IMR-90 (cell line): Measurements from ENCODE around the gene NOX3. TPM values are rescaled to one million over a fixed set of nuclear protein-coding genes. Genes with fewer than 3 reads are reported as not detected.

Experiments
- ATAC-seq: fragments of 200-7000 bp; cut with Tn5 transposase; 2 replicates; pipeline ENCODE4 v1.9.1; 2020; ENCODE audit warnings: low read depth, mild to moderate bottlenecking, moderate library complexity
- BruUV-seq: library from RNA; stranded (reverse); fragments of 400-500 nt; replicated peaks from 2 replicates; lab custom pipeline; 2021; lab: Mats Ljungman, UMichigan
- CTCF ChIA-PET: fragments of 300-600 bp; formaldehyde crosslinking; extraction: SDS; loops from one replicate; lab custom pipeline; 2021; ENCODE audit warnings: antibody characterized with exemption; lab: Yijun Ruan, JAX
- POLR2A ChIA-PET: fragments of 300-600 bp; sonication (Branson Sonifier 250); formaldehyde crosslinking; loops from one replicate; lab custom pipeline; 2022; ENCODE audit warnings: antibody characterized with exemption; ENCODE audit not compliant: unreplicated experiment; lab: Charles Lee
- DNase-seq: peaks from one replicate; pipeline ENCODE4 v3.0.0; 2013
- H2AFZ ChIP-seq: replicated peaks from 2 replicates; pipeline ENCODE3; 2013; ENCODE audit warnings: low read length, mild to moderate bottlenecking; ENCODE audit not compliant: poor library complexity
- H2AK5ac ChIP-seq: 2 replicates; pipeline ENCODE4 v1.6.1; 2013; ENCODE audit warnings: low read depth, low read length, inconsistent platforms
- H2AK9ac ChIP-seq: replicated peaks from 2 replicates; pipeline ENCODE3; 2013; ENCODE audit warnings: mild to moderate bottlenecking, low read depth, low read length, moderate library complexity; ENCODE audit not compliant: poor library complexity
- H2BK120ac ChIP-seq: 2 replicates; pipeline ENCODE4 v1.6.1; 2013; ENCODE audit warnings: low read depth, low read length, inconsistent platforms
- H2BK15ac ChIP-seq: 3 replicates; pipeline ENCODE4 v1.6.1; 2013; ENCODE audit warnings: low read depth, low read length, inconsistent platforms
- H2BK20ac ChIP-seq: 2 replicates; pipeline ENCODE4 v1.6.1; 2013; ENCODE audit warnings: low read depth, mild to moderate bottlenecking, inconsistent platforms, low read length, moderate library complexity
- H2BK5ac ChIP-seq: 2 replicates; pipeline ENCODE4 v1.6.1; 2013; ENCODE audit warnings: mild to moderate bottlenecking, low read depth, low read length, inconsistent platforms; ENCODE audit not compliant: poor library complexity, severe bottlenecking
- H3K14ac ChIP-seq: replicated peaks from 2 replicates; pipeline ENCODE4 v1.6.1; 2013; ENCODE audit warnings: low read depth, low read length, inconsistent platforms
- H3K18ac ChIP-seq: 2 replicates; pipeline ENCODE4 v1.6.1; 2013; ENCODE audit warnings: low read depth, low read length, control low read depth
- H3K23ac ChIP-seq: 2 replicates; pipeline ENCODE4 v1.6.1; 2013; ENCODE audit warnings: low read depth, low read length, inconsistent platforms
- H3K27ac ChIP-seq: 2 replicates; pipeline ENCODE4 v1.5.1; 2013; ENCODE audit warnings: mild to moderate bottlenecking, control low read depth, low read length; ENCODE audit not compliant: insufficient read depth
- H3K27me3 ChIP-seq: 2 replicates; pipeline ENCODE4 v1.6.1; 2013; ENCODE audit warnings: low read length; ENCODE audit not compliant: control insufficient read depth, insufficient read depth
- H3K36me3 ChIP-seq: 2 replicates; pipeline ENCODE4 v1.6.1; 2013; ENCODE audit warnings: low read length, mixed read lengths; ENCODE audit not compliant: control insufficient read depth, insufficient read depth
- H3K4ac ChIP-seq: 2 replicates; pipeline ENCODE4 v1.6.1; 2013; ENCODE audit warnings: low read depth, low read length, inconsistent platforms
- H3K4me1 ChIP-seq: 2 replicates; pipeline ENCODE4 v1.6.1; 2013; ENCODE audit warnings: low read length, mixed read lengths; ENCODE audit not compliant: control insufficient read depth, insufficient read depth
- H3K4me2 ChIP-seq: 2 replicates; pipeline ENCODE4 v1.6.1; 2013; ENCODE audit warnings: low read depth, mild to moderate bottlenecking, control low read depth, low read length, moderate library complexity
- H3K4me3 ChIP-seq: 2 replicates; pipeline ENCODE4 v1.5.1; 2013; ENCODE audit warnings: low read depth, mild to moderate bottlenecking, control low read depth, low read length, moderate library complexity; ENCODE audit not compliant: insufficient read depth
- H3K56ac ChIP-seq: 2 replicates; pipeline ENCODE4 v1.6.1; 2013; ENCODE audit warnings: low read length, inconsistent platforms; ENCODE audit not compliant: insufficient read depth; ENCODE audit errors: extremely low read depth
- H3K79me1 ChIP-seq, 2 experiments: 2 replicates each; pipeline ENCODE4 v1.6.1; 2013; ENCODE audit warnings: low read length in 2 of 2, inconsistent platforms in 1 of 2, low read depth in 1 of 2
- H3K9ac ChIP-seq: 2 replicates; pipeline ENCODE4 v1.6.1; 2013; ENCODE audit warnings: low read depth, low read length, control low read depth
- H3K9me1 ChIP-seq: 2 replicates; pipeline ENCODE4 v1.6.1; 2013; ENCODE audit warnings: low read length, inconsistent platforms; ENCODE audit not compliant: insufficient read depth
- H3K9me3 ChIP-seq: 2 replicates; pipeline ENCODE4 v1.6.1; 2013; ENCODE audit warnings: low read length; ENCODE audit not compliant: control insufficient read depth, insufficient read depth
- H4K20me1 ChIP-seq: 2 replicates; pipeline ENCODE4 v1.6.1; 2013; ENCODE audit warnings: low read length, inconsistent platforms; ENCODE audit not compliant: insufficient read depth
- H4K5ac ChIP-seq: 2 replicates; pipeline ENCODE4 v1.6.1; 2013; ENCODE audit warnings: mild to moderate bottlenecking, low read depth, low read length, control low read depth
- H4K8ac ChIP-seq, 2 experiments: 2 replicates each; pipeline ENCODE4 v1.6.1; 2013; ENCODE audit warnings: low read depth in 2 of 2, low read length in 2 of 2, control low read depth in 1 of 2, inconsistent platforms in 1 of 2
- H4K91ac ChIP-seq: 2 replicates; pipeline ENCODE4 v1.6.1; 2013; ENCODE audit warnings: low read depth, low read length, inconsistent platforms; ENCODE audit not compliant: insufficient read depth
- BHLHE40 ChIP-seq: fragments of 150-350 bp; IDR thresholded peaks from 2 replicates; pipeline ENCODE4 v1.6.1; 2016; ENCODE audit warnings: mild to moderate bottlenecking, low read depth, low read length
- CEBPB ChIP-seq: IDR thresholded peaks from 2 replicates; pipeline ENCODE4 v1.6.1; 2012; ENCODE audit warnings: low read depth, low read length, improper control_type of control experiment
- FOS ChIP-seq: fragments of 150-350 bp; IDR thresholded peaks from 2 replicates; pipeline ENCODE4 v1.6.1; 2016; ENCODE audit warnings: low read depth, low read length
- MAFK ChIP-seq: IDR thresholded peaks from 2 replicates; pipeline ENCODE4 v1.6.1; 2012; ENCODE audit warnings: low read depth, low read length, improper control_type of control experiment
- MAZ ChIP-seq: IDR thresholded peaks from 2 replicates; pipeline ENCODE4 v1.6.1; 2012; ENCODE audit warnings: low read depth, mild to moderate bottlenecking, low read length, improper control_type of control experiment, moderate library complexity, borderline replicate concordance
- MXI1 ChIP-seq: IDR thresholded peaks from 2 replicates; pipeline ENCODE4 v1.6.1; 2012; ENCODE audit warnings: low read depth, mild to moderate bottlenecking, low read length, moderate library complexity, borderline replicate concordance
- NFE2L2 ChIP-seq: fragments of 150-350 bp; IDR thresholded peaks from 2 replicates; pipeline ENCODE4 v1.6.1; 2016; ENCODE audit warnings: low read depth, mild to moderate bottlenecking, low read length
- RAD21 ChIP-seq: IDR thresholded peaks from 2 replicates; pipeline ENCODE4 v1.6.1; 2012; ENCODE audit warnings: low read length, improper control_type of control experiment
- RCOR1 ChIP-seq: IDR thresholded peaks from 2 replicates; pipeline ENCODE4 v1.6.1; 2012; ENCODE audit warnings: mild to moderate bottlenecking, low read length, improper control_type of control experiment; ENCODE audit not compliant: insufficient replicate concordance
- RFX5 ChIP-seq: IDR thresholded peaks from 2 replicates; pipeline ENCODE4 v1.8.0; 2012; ENCODE audit warnings: low read depth, mild to moderate bottlenecking, low read length, moderate library complexity
- SMC3 ChIP-seq: fragments of 150-350 bp; IDR thresholded peaks from 2 replicates; pipeline ENCODE4 v1.6.1; 2016; ENCODE audit warnings: low read depth, mild to moderate bottlenecking, antibody characterized with exemption, low read length, moderate library complexity
- WGBS, 2 experiments: methylation state at CpG; one replicate each; pipeline versions ENCODE4 v1.1.5 to v1.1.7; 2013; ENCODE audit warnings: missing lambda C conversion rate in 2 of 2; ENCODE audit not compliant: insufficient read length in 1 of 2; ENCODE audit errors: extremely low coverage in 2 of 2; 5-methylcytosine and 5-hydroxymethylcytosine counted together
- dilution Hi-C: fragments of 300-500 bp; cut with HindIII; formaldehyde crosslinking; loops from one replicate; pipeline ENCODE4 v1.14.3; 2018; ENCODE audit warnings: low sequenced_read_pairs; ENCODE audit not compliant: unreplicated experiment
- in situ Hi-C: fragments of 300-500 bp; cut with MboI; formaldehyde crosslinking; loops from 3 replicates; pipeline ENCODE4 v1.14.3; 2019; ENCODE audit warnings: low sequenced_read_pairs, inconsistent platforms, mixed read lengths
- intact Hi-C: fragments of 100-400 bp; cut with micrococcal nuclease; formaldehyde crosslinking; loops from 2 replicates; pipeline ENCODE4 v1.10.0; 2022
- polyA plus RNA-seq, 3 experiments: library from polyadenylated mRNA; depleted of rRNA; stranded (reverse); fragments of >200 nt; gene quantifications; 2 replicates each; pipeline ENCODE4 v1.2.3, GENCODE V29; 2012; ENCODE audit warnings: low replicate concordance in 1 of 3
- total RNA-seq: library from RNA; depleted of rRNA; stranded (reverse); fragments of >200 nt; gene quantifications from 2 replicates; pipeline ENCODE4 v1.2.3, GENCODE V29; 2012
- TF ChIP-seq, protein P1 (sequence below): fragments of 150-350 bp; IDR thresholded peaks from 2 replicates; pipeline ENCODE4 v1.6.1; 2016; ENCODE audit warnings: low read depth, mild to moderate bottlenecking, low read length, moderate library complexity, borderline replicate concordance
- TF ChIP-seq, protein P2 (sequence below): conservative IDR thresholded peaks from 2 replicates; pipeline ENCODE4 v1.5.1; 2012; ENCODE audit warnings: mild to moderate bottlenecking, low read depth, low read length, improper control_type of control experiment
- TF ChIP-seq, protein P3 (sequence below): fragments of 150-350 bp; IDR thresholded peaks from 2 replicates; pipeline ENCODE4 v1.6.1; 2017; ENCODE audit warnings: mild to moderate bottlenecking, antibody characterized with exemption, low read length, low read depth

NOX3 gene
- total and polyA plus RNA-seq, 2 of the 4 experiments (the other 2 are of a cell fraction): not detected

DNA sequence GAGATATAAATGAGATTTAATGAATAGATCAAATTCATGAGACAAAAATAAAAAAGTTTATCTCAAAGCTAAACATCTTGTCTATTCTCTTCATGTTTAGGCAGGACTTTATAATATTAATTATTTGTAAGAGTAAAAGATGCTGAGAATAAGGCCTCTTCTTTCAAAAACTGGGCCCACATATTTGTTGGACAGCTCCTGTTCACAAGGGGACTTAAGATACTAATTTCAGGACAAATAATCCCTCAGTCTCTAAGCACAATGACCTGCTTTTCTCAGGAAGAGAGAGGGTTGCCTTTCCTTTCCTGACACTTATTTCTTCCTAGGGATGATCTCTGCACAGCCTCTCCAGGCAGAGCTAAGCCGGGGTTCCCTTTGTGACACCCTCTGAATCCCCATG lies 43.3 kb downstream of the NOX3 start:
- peak; percentile 51 for DNase-seq
- Histone ChIP-seq H2AK9ac (no peak overlapping the region), H4K8ac (no peak overlapping the region), H3K36me3 (no peaks in the 10 kb centered on the region), H3K79me1 (no peaks in the 10 kb centered on the region), H2AFZ (no peak overlapping the region), H3K56ac (no peak overlapping the region), H3K27me3 (no peaks in the 10 kb centered on the region), H2BK120ac (no peak overlapping the region), H3K4ac (no peak overlapping the region), H3K9ac (no peak overlapping the region), H3K9me1 (no peaks in the 10 kb centered on the region; the same call in 1 of the 2 replicates), H2BK15ac (no peak overlapping the region), H4K5ac (no peak overlapping the region), H3K4me1 (no peaks in the 10 kb centered on the region), H2AK5ac (no peak overlapping the region), H2BK20ac (no peak overlapping the region), H3K23ac (no peak overlapping the region), H3K4me2 (no peak overlapping the region), H3K18ac (no peak overlapping the region), H2BK5ac (no peak overlapping the region), H3K4me3 (no peak overlapping the region), H3K14ac (no peak overlapping the region), H4K20me1 (no peaks in the 10 kb centered on the region), H3K27ac (no peak overlapping the region), H3K9me3 (no peaks in the 10 kb centered on the region), H4K91ac (no peak overlapping the region)
- intact Hi-C loops (no loop called here), dilution Hi-C loops (no loop called here), in situ Hi-C loops (no loop called here)
- TF ChIP-seq MAFK: no peak
- TF ChIP-seq, protein P1, sequence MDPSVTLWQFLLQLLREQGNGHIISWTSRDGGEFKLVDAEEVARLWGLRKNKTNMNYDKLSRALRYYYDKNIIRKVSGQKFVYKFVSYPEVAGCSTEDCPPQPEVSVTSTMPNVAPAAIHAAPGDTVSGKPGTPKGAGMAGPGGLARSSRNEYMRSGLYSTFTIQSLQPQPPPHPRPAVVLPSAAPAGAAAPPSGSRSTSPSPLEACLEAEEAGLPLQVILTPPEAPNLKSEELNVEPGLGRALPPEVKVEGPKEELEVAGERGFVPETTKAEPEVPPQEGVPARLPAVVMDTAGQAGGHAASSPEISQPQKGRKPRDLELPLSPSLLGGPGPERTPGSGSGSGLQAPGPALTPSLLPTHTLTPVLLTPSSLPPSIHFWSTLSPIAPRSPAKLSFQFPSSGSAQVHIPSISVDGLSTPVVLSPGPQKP: no peak
- no peak for TF ChIP-seq NFE2L2
- TF ChIP-seq, protein P2, sequence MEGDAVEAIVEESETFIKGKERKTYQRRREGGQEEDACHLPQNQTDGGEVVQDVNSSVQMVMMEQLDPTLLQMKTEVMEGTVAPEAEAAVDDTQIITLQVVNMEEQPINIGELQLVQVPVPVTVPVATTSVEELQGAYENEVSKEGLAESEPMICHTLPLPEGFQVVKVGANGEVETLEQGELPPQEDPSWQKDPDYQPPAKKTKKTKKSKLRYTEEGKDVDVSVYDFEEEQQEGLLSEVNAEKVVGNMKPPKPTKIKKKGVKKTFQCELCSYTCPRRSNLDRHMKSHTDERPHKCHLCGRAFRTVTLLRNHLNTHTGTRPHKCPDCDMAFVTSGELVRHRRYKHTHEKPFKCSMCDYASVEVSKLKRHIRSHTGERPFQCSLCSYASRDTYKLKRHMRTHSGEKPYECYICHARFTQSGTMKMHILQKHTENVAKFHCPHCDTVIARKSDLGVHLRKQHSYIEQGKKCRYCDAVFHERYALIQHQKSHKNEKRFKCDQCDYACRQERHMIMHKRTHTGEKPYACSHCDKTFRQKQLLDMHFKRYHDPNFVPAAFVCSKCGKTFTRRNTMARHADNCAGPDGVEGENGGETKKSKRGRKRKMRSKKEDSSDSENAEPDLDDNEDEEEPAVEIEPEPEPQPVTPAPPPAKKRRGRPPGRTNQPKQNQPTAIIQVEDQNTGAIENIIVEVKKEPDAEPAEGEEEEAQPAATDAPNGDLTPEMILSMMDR: no peak
- no peak for TF ChIP-seq RAD21
- TF ChIP-seq, protein P3, sequence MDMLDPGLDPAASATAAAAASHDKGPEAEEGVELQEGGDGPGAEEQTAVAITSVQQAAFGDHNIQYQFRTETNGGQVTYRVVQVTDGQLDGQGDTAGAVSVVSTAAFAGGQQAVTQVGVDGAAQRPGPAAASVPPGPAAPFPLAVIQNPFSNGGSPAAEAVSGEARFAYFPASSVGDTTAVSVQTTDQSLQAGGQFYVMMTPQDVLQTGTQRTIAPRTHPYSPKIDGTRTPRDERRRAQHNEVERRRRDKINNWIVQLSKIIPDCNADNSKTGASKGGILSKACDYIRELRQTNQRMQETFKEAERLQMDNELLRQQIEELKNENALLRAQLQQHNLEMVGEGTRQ: no peak
- TF ChIP-seq FOS: no peak
- TF ChIP-seq MXI1: no peak
- TF ChIP-seq RFX5: no peak
- no peak for TF ChIP-seq MAZ
- TF ChIP-seq RCOR1: no peak
- TF ChIP-seq CEBPB: no peak
- no peak for TF ChIP-seq SMC3
- no peak for TF ChIP-seq BHLHE40
- CTCF ChIA-PET: no interaction called here
- WGBS, 2 experiments: no CpG with 5 or more reads among the region's 1 CpG
- POLR2A ChIA-PET: no interaction called here
- ATAC-seq: 0 out of 2 replicates have a peak, but pooled peaks have one; percentile 29
- no TSS peak for BruUV-seq
